GM12872 (cell line): ENCODE data around the gene CACNA1D.

Source experiments
- TF ChIP-seq, protein P1 (sequence below): IDR thresholded peaks from 3 replicates; pipeline ENCODE4 v1.5.1; 2011; ENCODE audit warnings: low read depth, mild to moderate bottlenecking, low read length, moderate library complexity; ENCODE audit not compliant: insufficient read depth

Gene CACNA1D

DNA sequence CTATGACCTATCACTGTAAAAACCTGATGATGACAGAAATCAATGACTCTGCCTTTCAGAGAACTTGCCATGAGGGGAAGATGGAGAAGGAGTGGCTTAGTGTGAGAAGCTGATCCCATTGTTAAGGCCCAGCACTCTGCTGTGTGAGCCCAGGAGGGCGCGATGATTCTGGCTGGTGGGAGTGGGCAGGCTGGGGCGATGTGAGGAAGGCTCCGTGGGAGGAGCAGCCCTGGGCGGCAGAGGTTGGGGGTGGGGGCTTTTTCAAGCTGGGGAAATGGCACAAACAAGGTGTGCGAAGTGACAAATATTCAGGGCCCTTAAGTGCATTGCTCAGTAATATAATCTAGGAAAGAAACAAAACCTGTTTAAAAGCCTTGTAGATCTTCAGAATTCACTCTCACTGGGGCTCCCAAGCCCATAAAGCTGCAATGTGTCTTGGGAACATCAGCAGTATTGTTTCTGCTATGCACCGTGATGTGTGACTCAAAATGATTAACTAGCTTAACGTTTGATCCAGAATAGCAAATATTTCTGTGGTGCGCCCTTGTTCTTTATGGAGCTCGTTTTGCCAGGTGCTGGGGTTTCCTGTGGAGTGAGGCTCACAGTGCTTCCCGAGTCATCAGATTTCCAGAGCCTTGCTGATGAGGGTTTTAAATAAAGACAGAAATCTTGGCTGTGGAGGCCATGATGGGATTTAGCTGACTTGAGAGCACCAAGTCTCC, 210.8 kb downstream of the CACNA1D start:
- TF ChIP-seq, protein P1, sequence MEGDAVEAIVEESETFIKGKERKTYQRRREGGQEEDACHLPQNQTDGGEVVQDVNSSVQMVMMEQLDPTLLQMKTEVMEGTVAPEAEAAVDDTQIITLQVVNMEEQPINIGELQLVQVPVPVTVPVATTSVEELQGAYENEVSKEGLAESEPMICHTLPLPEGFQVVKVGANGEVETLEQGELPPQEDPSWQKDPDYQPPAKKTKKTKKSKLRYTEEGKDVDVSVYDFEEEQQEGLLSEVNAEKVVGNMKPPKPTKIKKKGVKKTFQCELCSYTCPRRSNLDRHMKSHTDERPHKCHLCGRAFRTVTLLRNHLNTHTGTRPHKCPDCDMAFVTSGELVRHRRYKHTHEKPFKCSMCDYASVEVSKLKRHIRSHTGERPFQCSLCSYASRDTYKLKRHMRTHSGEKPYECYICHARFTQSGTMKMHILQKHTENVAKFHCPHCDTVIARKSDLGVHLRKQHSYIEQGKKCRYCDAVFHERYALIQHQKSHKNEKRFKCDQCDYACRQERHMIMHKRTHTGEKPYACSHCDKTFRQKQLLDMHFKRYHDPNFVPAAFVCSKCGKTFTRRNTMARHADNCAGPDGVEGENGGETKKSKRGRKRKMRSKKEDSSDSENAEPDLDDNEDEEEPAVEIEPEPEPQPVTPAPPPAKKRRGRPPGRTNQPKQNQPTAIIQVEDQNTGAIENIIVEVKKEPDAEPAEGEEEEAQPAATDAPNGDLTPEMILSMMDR, result no peak

DNA sequence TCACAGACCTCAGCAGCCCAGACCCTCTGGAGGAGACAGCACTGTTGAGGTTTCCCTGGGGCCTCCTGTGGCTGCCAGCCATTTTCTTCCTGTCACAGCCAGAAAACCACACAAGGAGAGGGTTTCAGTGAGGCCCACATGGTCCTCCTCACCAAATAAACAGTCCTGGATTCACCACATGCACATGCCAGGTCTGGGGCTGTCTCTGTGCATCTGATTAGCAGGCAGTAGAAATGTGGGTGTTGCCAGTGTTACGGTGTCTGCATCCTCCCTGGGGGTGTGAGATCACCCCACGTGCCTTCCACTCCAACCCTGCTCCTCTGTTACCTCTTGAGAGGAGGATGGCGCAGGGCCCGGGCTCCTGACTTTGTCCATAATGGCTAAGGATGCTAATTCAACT, 211.4 kb downstream of the CACNA1D start:
- TF ChIP-seq, protein P1, result no peak

DNA sequence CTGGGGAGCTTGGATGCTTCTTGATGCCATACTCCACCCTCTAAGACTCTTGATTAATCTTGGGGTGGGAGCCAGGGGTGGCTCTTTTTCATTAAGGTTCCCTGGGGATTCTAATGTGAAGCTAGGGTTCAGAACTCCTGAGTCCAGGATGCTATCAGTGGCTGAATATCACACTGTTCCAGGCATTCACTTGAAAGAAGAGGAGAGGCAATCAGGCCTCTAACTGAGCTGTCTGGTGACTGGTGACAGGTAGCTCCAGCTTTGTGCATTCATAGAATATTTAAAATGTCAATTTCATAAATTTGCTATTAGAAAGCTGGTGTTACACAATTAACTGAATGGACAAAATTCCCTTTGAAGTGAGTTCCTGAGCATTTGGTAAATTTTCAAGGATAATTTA, 212.8 kb downstream of the CACNA1D start:
- TF ChIP-seq, protein P1, result no peak

DNA sequence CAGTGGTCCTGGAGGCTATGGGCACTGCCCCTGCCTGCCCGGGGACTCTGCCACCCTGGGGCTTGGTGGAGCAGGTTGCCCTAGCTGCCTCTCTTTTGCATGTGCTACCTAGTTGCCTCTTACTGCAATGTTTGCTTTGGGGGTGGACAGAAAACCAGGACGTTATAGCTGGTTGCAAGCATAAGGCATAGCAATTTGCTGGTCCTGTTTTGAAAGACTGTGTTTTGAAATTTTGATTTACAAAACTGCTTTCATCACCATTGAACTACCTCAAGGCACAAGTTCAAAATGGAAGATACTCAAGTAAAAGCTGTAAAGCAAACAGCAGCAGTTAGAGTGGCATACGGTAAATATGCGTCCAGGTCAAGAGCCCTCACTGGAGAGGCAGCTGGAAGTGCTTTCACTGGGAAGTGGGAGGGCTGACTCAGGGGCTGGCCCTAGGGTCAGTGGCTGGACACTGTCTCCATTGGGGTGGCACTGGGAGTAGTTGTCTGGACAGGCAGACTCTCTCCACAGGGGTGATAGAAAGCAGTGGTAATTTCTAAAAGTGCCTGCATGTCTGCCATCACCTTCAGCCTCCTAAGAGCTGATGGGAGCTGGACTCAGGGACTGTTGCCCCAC, 213.7 kb downstream of the CACNA1D start:
- TF ChIP-seq, protein P1, result no peak

DNA sequence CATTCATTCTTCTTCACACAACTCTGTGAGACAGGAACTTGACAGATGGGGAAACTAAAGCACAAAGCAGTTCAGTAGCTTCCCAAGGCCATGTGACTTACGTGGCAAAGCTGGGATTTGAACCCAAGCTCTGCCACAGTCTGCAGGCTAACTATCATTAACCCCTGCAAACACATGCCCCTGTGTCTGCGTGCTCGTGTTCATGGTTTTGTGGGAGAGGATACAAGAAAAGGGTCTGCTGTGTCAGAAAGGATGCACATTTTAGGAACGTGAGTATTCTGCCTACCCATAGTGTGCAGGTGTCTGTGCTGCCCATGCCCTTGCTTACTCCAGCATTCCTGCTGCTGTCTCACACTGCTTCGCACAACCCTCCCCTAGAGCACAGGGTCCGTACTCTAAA, 214.8 kb downstream of the CACNA1D start:
- TF ChIP-seq, protein P1, result no peak

DNA sequence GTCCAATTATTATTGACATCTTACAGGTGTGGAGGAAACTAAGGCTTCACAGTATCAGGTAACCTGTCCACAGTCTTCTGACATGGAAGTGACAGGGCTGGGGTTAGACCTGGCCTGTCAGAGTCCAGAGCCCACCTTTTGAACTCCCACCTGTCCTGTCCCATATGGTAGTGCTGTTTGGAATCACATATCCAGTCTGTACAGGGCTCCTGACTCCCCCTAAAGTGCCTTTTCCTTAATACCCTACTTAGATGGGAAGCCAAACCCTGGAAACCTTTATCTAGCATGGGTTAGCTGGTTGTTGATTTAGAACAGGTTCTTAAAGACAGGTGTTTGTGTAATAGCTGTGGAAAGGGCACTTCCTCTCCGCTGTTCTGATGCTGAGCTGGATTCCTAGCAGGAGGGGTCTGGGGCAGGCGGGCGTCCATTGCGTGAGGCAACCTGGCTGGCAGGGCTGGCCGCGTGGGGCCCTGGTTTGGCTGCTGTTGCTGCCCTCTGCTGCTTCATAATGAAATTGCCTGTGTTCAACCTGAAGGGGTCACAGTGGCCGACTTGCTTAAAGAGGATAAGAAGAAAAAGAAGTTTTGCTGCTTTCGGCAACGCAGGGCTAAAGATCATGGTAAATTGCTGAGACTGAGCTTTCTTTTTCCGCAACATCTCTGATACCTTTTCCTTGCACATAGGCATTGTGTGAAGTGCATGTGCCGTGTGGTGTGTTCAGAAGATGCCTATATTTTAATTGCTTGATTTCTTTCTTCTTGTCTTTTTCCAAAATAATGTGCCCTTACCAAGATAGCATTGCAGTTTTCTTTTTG, 215.7 kb downstream of the CACNA1D start:
- TF ChIP-seq, protein P1, result peak; percentile 79

DNA sequence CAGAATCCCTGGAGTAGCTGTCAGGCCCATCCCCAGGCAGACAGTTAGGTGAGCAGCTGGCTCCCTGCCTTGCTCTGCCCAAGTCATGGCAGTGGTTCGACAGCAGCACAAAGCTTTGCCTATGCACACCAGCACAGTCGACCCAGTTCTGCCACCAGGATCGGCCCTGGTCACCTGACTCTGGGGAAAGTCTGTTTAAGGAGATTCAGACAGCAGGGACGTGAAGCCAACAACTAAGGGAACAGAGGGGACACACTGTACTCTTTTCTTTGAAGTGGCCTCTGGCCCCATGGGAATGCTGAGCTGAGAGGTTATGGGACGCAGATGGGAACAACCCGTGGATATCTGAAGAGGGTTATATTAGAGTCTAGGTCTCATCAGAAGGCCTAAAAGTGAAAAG, 217.0 kb downstream of the CACNA1D start:
- TF ChIP-seq, protein P1, result no peak
